Heart right ventricle (tissue), 16 donors: ENCODE results near the gene QSOX1. TPM values are rescaled to one million over a fixed set of nuclear protein-coding genes. Genes with fewer than 3 reads are reported as not detected.

Experiments
- ATAC-seq, 8 donors: fragments of 200-7000 bp; cut with Tn5 transposase; one replicate each; pipeline ENCODE4 v1.9.1; 2020; ENCODE audit warnings: mild to moderate bottlenecking in 8 of 8, moderate library complexity in 8 of 8, moderate number of reproducible peaks in 1 of 8
- DNase-seq, 2 donors: peaks; one replicate each; pipeline ENCODE4 v3.0.0-alpha.2; 2020
- H3K27ac ChIP-seq, 10 donors: fragments of 200-600 bp; sonication (generic) in 2 of 10; one replicate each; pipeline versions ENCODE4 v1.5.0 to v1.8.0; 2020 to 2022; ENCODE audit warnings: mild to moderate bottlenecking in 3 of 10
- H3K27me3 ChIP-seq, 7 donors: fragments of 200-600 bp; one replicate each; pipeline ENCODE4 v1.8.0; 2021 to 2022; ENCODE audit warnings: mild to moderate bottlenecking in 2 of 7
- H3K36me3 ChIP-seq, 9 donors: fragments of 200-600 bp; sonication (generic) in 1 of 9; one replicate each; pipeline versions ENCODE4 v1.5.0 to v1.8.0; 2020 to 2022; ENCODE audit warnings: mild to moderate bottlenecking in 2 of 9
- H3K4me1 ChIP-seq, 9 donors: fragments of 200-600 bp; sonication (generic) in 1 of 9; one replicate each; pipeline versions ENCODE4 v1.5.0 to v1.8.0; 2020 to 2022; ENCODE audit warnings: mild to moderate bottlenecking in 4 of 9
- H3K4me3 ChIP-seq, 10 donors: fragments of 200-600 bp; sonication (generic) in 2 of 10; one replicate each; pipeline versions ENCODE4 v1.5.0 to v1.8.0; 2020 to 2022; ENCODE audit warnings: mild to moderate bottlenecking in 7 of 10, moderate library complexity in 2 of 10
- H3K9me3 ChIP-seq, 11 donors: fragments of 200-600 bp in 10 of 11; sonication (generic) in 2 of 11; one replicate each; pipeline versions ENCODE4 v1.5.0 to v1.8.0; 2013 to 2022; ENCODE audit warnings: mild to moderate bottlenecking in 2 of 11, control low read depth in 1 of 11, moderate library complexity in 1 of 11
- CTCF ChIP-seq, 9 donors: fragments of 200-600 bp; sonication (generic) in 2 of 9; IDR thresholded peaks; one replicate each; pipeline versions ENCODE4 v1.5.0 to v1.8.0; 2021 to 2022; ENCODE audit warnings: antibody characterized with exemption in 9 of 9, mild to moderate bottlenecking in 5 of 9, moderate library complexity in 1 of 9
- WGBS, 2 donors: extraction: QIAGEN DNeasy Blood & Tissue Kit; methylation state at CpG; one replicate each; pipeline ENCODE4 v1.1.7; 2013; ENCODE audit warnings: inconsistent platforms in 1 of 2; 5-methylcytosine and 5-hydroxymethylcytosine counted together
- intact Hi-C, 10 donors: fragments of 100-400 bp; cut with DNase I; formaldehyde crosslinking; loops; one replicate each; pipeline versions ENCODE4 v1.11.1 to v1.14.2; 2022
- polyA plus RNA-seq, 2 donors: library from polyadenylated mRNA; stranded (reverse); fragments of 200-250 nt; gene quantifications; one replicate each; pipeline ENCODE4 v1.2.3, GENCODE V29; 2013
- total RNA-seq, 10 donors: library from RNA; stranded (reverse); fragmentation: NEBNext Ultra II Directional in 3 of 10; extraction: Animal tissue kit (Norgen Biotek cat#: 25700) in 3 of 10; gene quantifications; one replicate each; pipeline versions ENCODE4 v1.2.1 to v1.2.4, GENCODE V29; 2021 to 2023
- donor health status: Arrhythmogenic right ventricular cardiomyopathy.
- donor health status: ischemic (EF 13 %, LVEDD 7.1; RV severe dilation, severe dysfunction).
- donor health status: healthy with polysubstance abuse.
- donor health status: DM: no; HTN: yes; CAD: no.
- donor health status: DM: no; HTN: no; CAD: no.
- donor health status: ischemic (EF 25% LVEDD 6.9; RV normal size, moderate dysfunction).
- donor health status: ischemic (EF 25% LVEDD 5.7; RV mildly dilated, moderate dysfunction).
- donor health status: healthy.
- donor health status: DM: yes; HTN: yes; CAD: no.
- donor health status: Ischemic cardiomyopathy.
- donor health status: ischemic (EF 35%, LVEDD 5.7; RV mildly dilated, moderate dysfunction).
- donor health status: nonischemic (EF 11% LVEDD 7.7; RV severe dilation, severe dysfunction).
- donor health status: DM: yes; HTN: yes; CAD: no.
- donor health status: PGD.
- donor health status: ischemic (EF 29% LVEDD 5.4; RV normal size, mild dysfunction).
- donor health status: nonischemic (EF 23%, LVEDD 6.1; RV moderate dilation, normal function).

QSOX1 gene
- total and polyA plus RNA-seq, 12 donors = 43.5 to 198 (median 84.6) TPM

DNA sequence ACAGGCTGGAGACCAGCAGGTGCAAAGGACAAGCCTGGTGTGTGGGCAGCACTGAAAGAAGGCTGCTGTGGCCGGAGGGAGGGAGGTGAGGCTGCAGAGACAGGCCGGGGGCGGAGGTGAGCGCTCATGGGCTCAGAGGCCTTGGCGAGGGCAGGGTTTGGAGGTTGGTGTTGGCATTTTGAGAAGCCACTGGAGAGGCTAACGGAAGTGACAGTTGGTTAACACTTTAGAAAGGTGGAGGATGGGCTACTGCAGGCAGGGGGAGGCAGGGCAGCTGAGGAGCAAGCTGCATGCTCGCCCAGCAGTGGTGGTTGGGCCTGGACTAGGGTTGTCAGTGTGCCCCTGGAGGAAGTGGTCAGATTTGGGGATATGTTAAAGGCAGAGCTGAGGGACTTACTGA, 37.5 kb downstream of the QSOX1 start:
- Histone ChIP-seq H3K27me3 (no peaks in the 10 kb centered on the region), H3K27ac (no peak overlapping the region), H3K4me3 (no peak overlapping the region), H3K4me1 (no peaks in the 10 kb centered on the region), H3K36me3 (peaks cover 0 to 99% (median 38%) of the 10 kb centered on the region in 9 donors), H3K9me3 (no peaks in the 10 kb centered on the region)
- no peak for DNase-seq
- 95 to 96% methylated on average over 7 of the region's 7 CpGs for WGBS, 2 donors
- TF ChIP-seq CTCF (IDR thresholded peaks at IDR 0.05) = no peak
- intact Hi-C loops = loop anchor here in 1 of 10 donors (10.0 kb wide), 1 partner anchor 223 kb away; no protein-coding TSS in a partner anchor
- no peak for ATAC-seq

DNA sequence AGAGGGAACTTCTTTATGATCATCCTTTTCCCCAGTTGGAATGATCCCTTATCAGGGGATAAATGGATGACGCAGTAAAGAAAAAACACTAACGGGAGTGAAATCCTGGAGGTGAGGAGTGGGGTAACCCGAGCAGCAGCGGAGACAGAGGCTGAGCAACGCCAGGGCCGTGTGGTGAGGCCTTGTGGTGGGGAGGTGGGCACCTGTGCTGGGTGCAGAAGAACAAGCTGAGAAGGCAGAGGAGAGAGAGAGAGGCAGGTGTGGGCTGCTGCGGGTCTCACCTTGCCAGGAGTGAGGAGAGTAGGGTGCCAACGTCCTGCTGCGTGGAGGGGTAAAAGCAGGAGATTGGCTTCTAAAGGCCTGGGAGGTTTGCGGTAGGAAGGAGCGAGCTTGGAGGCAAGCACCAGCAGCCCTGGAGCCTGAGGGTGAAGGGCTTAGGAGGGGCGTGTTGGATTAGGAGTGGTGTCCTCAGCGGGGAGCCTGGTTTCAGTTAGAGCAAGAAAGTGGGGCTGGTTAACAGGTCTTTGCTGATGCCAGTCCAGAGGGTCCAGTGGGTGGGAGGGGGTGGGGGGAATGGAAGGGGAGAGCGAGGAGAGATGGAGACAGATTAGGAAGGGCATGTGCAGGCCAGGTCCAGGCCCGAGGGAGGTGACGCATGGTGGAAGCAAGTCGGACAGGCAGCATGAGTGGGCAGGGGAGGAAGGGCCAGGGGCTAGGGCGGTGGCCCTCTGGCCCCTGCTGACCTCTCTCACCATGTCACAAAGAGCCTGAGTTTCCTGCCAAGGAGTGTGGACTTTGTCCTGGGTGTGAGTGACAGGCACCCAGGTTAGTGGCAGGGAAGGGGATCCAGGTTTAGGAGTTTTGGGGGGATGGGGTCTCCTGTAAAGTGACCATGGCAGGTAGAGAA, 38.7 kb downstream of the QSOX1 start:
- intact Hi-C loops = loop anchor here in 1 of 10 donors (10.0 kb wide), 1 partner anchor 221 kb away; no protein-coding TSS in a partner anchor
- ATAC-seq (no peak), DNase-seq (no peak)
- no peaks in the 10 kb centered on the region for H3K27me3 ChIP-seq
- H3K36me3 ChIP-seq = peaks cover 0 to 99% (median 30%) of the 10 kb centered on the region in 9 donors
- 94 to 95% methylated on average over 18 of the region's 18 CpGs for WGBS, 2 donors
- no peaks in the 10 kb centered on the region for H3K4me1 ChIP-seq
- H3K27ac ChIP-seq = no peak overlapping the region
- no peak overlapping the region for H3K4me3 ChIP-seq
- TF ChIP-seq CTCF (IDR thresholded peaks at IDR 0.05) = no peak
- H3K9me3 ChIP-seq = no peaks in the 10 kb centered on the region

- no peak for ATAC-seq
Measured at GRCh38 chr1:180194048-180194425, 39.4 kb downstream of the QSOX1 start.

More at GRCh38 chr1:180194048-180194425, 39.4 kb downstream of the QSOX1 start:
- WGBS, 2 donors = 96 to 97% methylated on average over 14 of the region's 14 CpGs
- no peaks in the 10 kb centered on the region for H3K4me1 ChIP-seq
- intact Hi-C loops = loop anchor here in 1 of 10 donors (10.0 kb wide), 1 partner anchor 221 kb away; no protein-coding TSS in a partner anchor
- no peak overlapping the region for H3K4me3 ChIP-seq
- no peak overlapping the region for H3K27ac ChIP-seq
- no peaks in the 10 kb centered on the region for H3K9me3 ChIP-seq
- DNase-seq = no peak
- no peaks in the 10 kb centered on the region for H3K27me3 ChIP-seq
- H3K36me3 ChIP-seq = peaks cover 0 to 99% (median 23%) of the 10 kb centered on the region in 9 donors
- TF ChIP-seq CTCF (IDR thresholded peaks at IDR 0.05) = no peak
